Measurements from ENCODE around the gene FAM168B.

FAM168B gene

DNA sequence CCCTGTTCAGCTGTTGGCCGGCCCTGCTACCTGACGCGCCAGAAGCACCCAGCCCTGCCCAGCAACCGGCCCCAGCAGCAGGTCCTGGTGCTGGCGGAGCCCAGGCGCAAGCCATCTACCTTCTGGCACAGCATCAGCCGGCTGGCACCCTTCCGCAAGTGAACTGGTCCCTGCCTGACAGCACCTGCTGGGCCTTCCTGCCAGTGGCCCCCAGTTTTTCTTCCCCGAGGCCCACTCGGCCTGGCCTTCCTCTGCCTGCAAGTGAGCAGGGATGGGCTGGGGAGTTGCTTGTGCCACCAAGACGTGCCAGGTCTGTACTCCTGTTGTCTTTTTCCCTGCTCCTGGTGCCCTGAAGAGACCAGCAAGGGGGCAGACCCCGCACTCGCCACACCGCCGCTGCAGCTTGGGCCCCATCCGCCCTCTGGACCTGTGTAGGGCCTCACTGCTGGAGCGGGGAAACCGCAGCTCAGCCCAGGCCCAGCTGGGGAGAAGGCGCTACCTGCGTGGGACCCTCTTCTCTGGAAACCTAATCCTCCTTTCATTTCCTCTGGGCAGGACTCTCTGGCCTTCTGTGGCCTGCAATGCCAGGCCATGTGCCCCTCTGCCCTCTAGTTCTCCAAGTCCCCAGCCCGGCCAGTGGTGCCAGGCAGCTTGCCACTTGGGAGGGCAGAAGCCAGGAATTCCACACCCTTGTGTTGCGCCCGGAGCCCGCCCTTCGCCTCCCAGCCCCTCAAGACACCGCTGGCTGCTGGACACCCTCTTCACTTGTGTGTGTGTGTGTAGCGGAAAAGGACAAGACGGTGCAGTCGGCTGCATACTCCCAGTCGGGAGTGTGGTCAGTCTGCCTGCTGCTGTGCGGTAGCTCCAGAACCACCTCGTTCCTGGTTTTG, 47.0 kb downstream of the FAM168B start:
- TF ChIP-seq ZNF274 (IDR thresholded peaks at IDR 0.05; ENCODE audit: low read depth, low read length): no peak
- no peak for TF ChIP-seq YY1 (IDR thresholded peaks at IDR 0.05; ENCODE audit: insufficient read depth, insufficient read length)
- no peak for TF ChIP-seq SUZ12 (IDR thresholded peaks at IDR 0.05; ENCODE audit: extremely low read depth, insufficient read depth, insufficient read length)
- Histone ChIP-seq H3K9me3 (ENCODE audit: insufficient read depth, low read length) (no peaks in the 10 kb centered on the region), H3K9ac (ENCODE audit: insufficient read length, low read depth) (no peak overlapping the region), H3K27me3 (ENCODE audit: insufficient read depth, insufficient read length) (no peaks in the 10 kb centered on the region), H3K4me3 (ENCODE audit: insufficient read length, low read depth) (no peak overlapping the region), H3K36me3 (ENCODE audit: insufficient read depth, insufficient read length, low read length) (peaks cover 66% of the 10 kb centered on the region), H3K4me1 (ENCODE audit: insufficient read depth, insufficient read length) (peaks cover 14% of the 10 kb centered on the region)
- no peak for DNase-seq (ENCODE audit: low read depth, low spot score)

GRCh38 chr2:131045286-131046027, 47.8 kb downstream of the FAM168B start:
- peaks cover 61% of the 10 kb centered on the region for H3K36me3 ChIP-seq (ENCODE audit: insufficient read depth, insufficient read length, low read length)
- H3K4me1 ChIP-seq (ENCODE audit: insufficient read depth, insufficient read length): peaks cover 20% of the 10 kb centered on the region

DNA sequence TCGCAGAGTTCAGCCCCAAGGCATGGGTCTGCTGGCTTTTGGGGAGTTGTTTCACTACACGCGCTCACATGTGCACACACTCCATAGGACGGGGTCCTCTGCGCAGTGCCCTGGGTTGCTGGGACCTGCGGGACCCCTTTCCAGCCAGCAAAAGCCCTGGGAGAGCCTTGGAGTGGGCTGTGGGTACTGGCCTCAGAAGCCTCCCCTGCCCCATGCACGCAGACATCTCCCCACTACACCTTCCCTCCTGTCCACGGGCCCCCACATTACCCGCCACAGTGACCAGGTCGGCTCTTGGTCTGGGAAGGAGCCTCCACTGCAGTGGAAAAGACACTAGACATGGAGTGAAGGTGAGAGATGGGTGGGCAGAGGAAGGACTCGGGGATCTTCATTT, 48.5 kb downstream of the FAM168B start:
- no peak for TF ChIP-seq YY1 (IDR thresholded peaks at IDR 0.05; ENCODE audit: insufficient read depth, insufficient read length)
- TF ChIP-seq ZNF274 (IDR thresholded peaks at IDR 0.05; ENCODE audit: low read depth, low read length): no peak
- no peak for TF ChIP-seq SUZ12 (IDR thresholded peaks at IDR 0.05; ENCODE audit: extremely low read depth, insufficient read depth, insufficient read length)
- no peak overlapping the region for H3K4me3 ChIP-seq (ENCODE audit: insufficient read length, low read depth)
- no peak for DNase-seq (ENCODE audit: low read depth, low spot score)
- H3K4me1 ChIP-seq (ENCODE audit: insufficient read depth, insufficient read length): peaks cover 20% of the 10 kb centered on the region
- peaks cover 57% of the 10 kb centered on the region for H3K36me3 ChIP-seq (ENCODE audit: insufficient read depth, insufficient read length, low read length)
- no peak overlapping the region for H3K9ac ChIP-seq (ENCODE audit: insufficient read length, low read depth)
- no peaks in the 10 kb centered on the region for H3K27me3 ChIP-seq (ENCODE audit: insufficient read depth, insufficient read length)
- H3K9me3 ChIP-seq (ENCODE audit: insufficient read depth, low read length): no peaks in the 10 kb centered on the region

More at GRCh38 chr2:131045286-131046027, 47.8 kb downstream of the FAM168B start:
- Histone ChIP-seq H3K9me3 (ENCODE audit: insufficient read depth, low read length) (no peaks in the 10 kb centered on the region), H3K4me3 (ENCODE audit: insufficient read length, low read depth) (no peak overlapping the region), H3K27me3 (ENCODE audit: insufficient read depth, insufficient read length) (no peaks in the 10 kb centered on the region), H3K9ac (ENCODE audit: insufficient read length, low read depth) (no peak overlapping the region)
- TF ChIP-seq YY1 (IDR thresholded peaks at IDR 0.05; ENCODE audit: insufficient read depth, insufficient read length) (no peak), SUZ12 (IDR thresholded peaks at IDR 0.05; ENCODE audit: extremely low read depth, insufficient read depth, insufficient read length) (no peak), ZNF274 (IDR thresholded peaks at IDR 0.05; ENCODE audit: low read depth, low read length) (no peak)
- no peak for DNase-seq (ENCODE audit: low read depth, low spot score)

DNA sequence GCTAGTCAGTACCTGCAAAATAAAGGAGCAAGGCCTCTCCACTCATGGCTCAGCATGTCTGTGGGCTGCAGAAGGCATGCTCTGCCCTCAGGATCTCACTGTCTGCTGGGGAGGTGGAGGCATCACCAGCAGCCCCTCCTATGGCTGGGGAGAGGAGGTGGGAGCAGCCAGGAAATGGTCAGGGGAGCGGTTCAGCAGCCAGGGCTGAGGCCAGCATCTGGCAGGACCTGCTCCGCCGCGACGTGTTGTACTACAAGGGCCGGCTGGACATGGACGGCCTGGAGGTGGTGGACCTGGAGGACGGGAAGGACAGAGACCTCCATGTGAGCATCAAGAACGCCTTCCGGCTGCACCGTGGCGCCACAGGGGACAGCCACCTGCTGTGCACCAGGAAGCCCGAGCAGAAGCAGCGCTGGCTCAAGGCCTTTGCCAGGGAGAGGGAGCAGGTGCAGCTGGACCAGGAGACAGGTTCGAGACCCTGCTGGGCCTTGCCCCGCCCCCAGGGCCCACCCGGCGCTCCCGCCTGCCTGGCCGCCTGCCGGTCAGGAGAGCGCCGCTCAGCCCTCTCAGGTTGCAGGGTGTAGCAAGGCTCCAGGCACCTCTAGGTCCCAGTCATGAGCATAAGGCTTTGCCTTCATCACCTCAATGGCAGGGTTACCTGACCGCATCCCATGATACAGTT, 49.0 kb downstream of the FAM168B start:
- Histone ChIP-seq H3K4me3 (ENCODE audit: insufficient read length, low read depth) (no peak overlapping the region), H3K9ac (ENCODE audit: insufficient read length, low read depth) (no peak overlapping the region), H3K4me1 (ENCODE audit: insufficient read depth, insufficient read length) (peaks cover 20% of the 10 kb centered on the region), H3K36me3 (ENCODE audit: insufficient read depth, insufficient read length, low read length) (peaks cover 53% of the 10 kb centered on the region), H3K27me3 (ENCODE audit: insufficient read depth, insufficient read length) (no peaks in the 10 kb centered on the region), H3K9me3 (ENCODE audit: insufficient read depth, low read length) (no peaks in the 10 kb centered on the region)
- TF ChIP-seq YY1 (IDR thresholded peaks at IDR 0.05; ENCODE audit: insufficient read depth, insufficient read length): no peak
- no peak for TF ChIP-seq ZNF274 (IDR thresholded peaks at IDR 0.05; ENCODE audit: low read depth, low read length)
- TF ChIP-seq SUZ12 (IDR thresholded peaks at IDR 0.05; ENCODE audit: extremely low read depth, insufficient read depth, insufficient read length): no peak
- DNase-seq (ENCODE audit: low read depth, low spot score): no peak

- DNase-seq (ENCODE audit: low read depth, low spot score): no peak
- peaks cover 23% of the 10 kb centered on the region for H3K4me1 ChIP-seq (ENCODE audit: insufficient read depth, insufficient read length)
These were observed 49.8 kb downstream of the FAM168B start for GRCh38 chr2:131043199-131044074.

GRCh38 chr2:131042148-131042775, 51.0 kb downstream of the FAM168B start:
- peaks cover 23% of the 10 kb centered on the region for H3K4me1 ChIP-seq (ENCODE audit: insufficient read depth, insufficient read length)
- no peak overlapping the region for H3K9ac ChIP-seq (ENCODE audit: insufficient read length, low read depth)
- DNase-seq (ENCODE audit: low read depth, low spot score): no peak
- no peaks in the 10 kb centered on the region for H3K27me3 ChIP-seq (ENCODE audit: insufficient read depth, insufficient read length)
- H3K9me3 ChIP-seq (ENCODE audit: insufficient read depth, low read length): no peaks in the 10 kb centered on the region
- H3K4me3 ChIP-seq (ENCODE audit: insufficient read length, low read depth): no peak overlapping the region
- H3K36me3 ChIP-seq (ENCODE audit: insufficient read depth, insufficient read length, low read length): peaks cover 36% of the 10 kb centered on the region
- TF ChIP-seq YY1 (IDR thresholded peaks at IDR 0.05; ENCODE audit: insufficient read depth, insufficient read length): no peak

More at GRCh38 chr2:131043199-131044074, 49.8 kb downstream of the FAM168B start:
- Histone ChIP-seq H3K9ac (ENCODE audit: insufficient read length, low read depth) (peak overlapping the region; percentile 14), H3K27me3 (ENCODE audit: insufficient read depth, insufficient read length) (no peaks in the 10 kb centered on the region), H3K4me3 (ENCODE audit: insufficient read length, low read depth) (no peak overlapping the region), H3K9me3 (ENCODE audit: insufficient read depth, low read length) (no peaks in the 10 kb centered on the region), H3K36me3 (ENCODE audit: insufficient read depth, insufficient read length, low read length) (peaks cover 47% of the 10 kb centered on the region)
- TF ChIP-seq ZNF274 (IDR thresholded peaks at IDR 0.05; ENCODE audit: low read depth, low read length) (no peak), SUZ12 (IDR thresholded peaks at IDR 0.05; ENCODE audit: extremely low read depth, insufficient read depth, insufficient read length) (no peak)
